NCI-H526 (cell line): ENCODE data around the gene SYNDIG1.

ENCODE experiments used
- DNase-seq, 2 experiments: peaks; one replicate each; lab custom pipeline; 2025; lab: John Stamatoyannopoulos, UW

Gene SYNDIG1

GRCh38 chr20:24634855-24635254 is 165.4 kb downstream of the SYNDIG1 start:
- peak; percentile 47 to 65 for DNase-seq

GRCh38 chr20:24636626-24637025 is 167.2 kb downstream of the SYNDIG1 start:
- DNase-seq: no peak

GRCh38 chr20:24637087-24637486 is 167.7 kb downstream of the SYNDIG1 start:
- DNase-seq: no peak

- no peak for DNase-seq
Observed at GRCh38 chr20:24637941-24638340, 168.5 kb downstream of the SYNDIG1 start.

- DNase-seq: no peak
Observed at GRCh38 chr20:24638591-24639548, 169.4 kb downstream of the SYNDIG1 start.

- no peak for DNase-seq
Observed at GRCh38 chr20:24640276-24640675, 170.8 kb downstream of the SYNDIG1 start.

- DNase-seq: no peak
Observed at GRCh38 chr20:24640686-24641085, 171.3 kb downstream of the SYNDIG1 start.

- peak; percentile 53 to 75 for DNase-seq
Observed at GRCh38 chr20:24643731-24644626, 174.6 kb downstream of the SYNDIG1 start.

GRCh38 chr20:24646321-24646720 is 176.9 kb downstream of the SYNDIG1 start:
- no peak for DNase-seq

- no peak for DNase-seq
Observed at GRCh38 chr20:24647713-24648112, 178.3 kb downstream of the SYNDIG1 start.

- DNase-seq: peak in 1 of 2 experiments; percentile 57
Observed at GRCh38 chr20:24648481-24648880, 179.1 kb downstream of the SYNDIG1 start.

- peak in 1 of 2 experiments; percentile 57 for DNase-seq
Observed at GRCh38 chr20:24648919-24649318, 179.5 kb downstream of the SYNDIG1 start.

- DNase-seq: peak; percentile 89 to 91
Observed at GRCh38 chr20:24649787-24650490, 180.5 kb downstream of the SYNDIG1 start.

GRCh38 chr20:24651171-24651975 is 181.9 kb downstream of the SYNDIG1 start:
- DNase-seq: no peak

GRCh38 chr20:24651976-24652345 is 182.5 kb downstream of the SYNDIG1 start:
- DNase-seq: no peak

- DNase-seq: no peak
Observed at GRCh38 chr20:24653306-24653705, 183.9 kb downstream of the SYNDIG1 start.

- DNase-seq: no peak
Observed at GRCh38 chr20:24654425-24654824, 185.0 kb downstream of the SYNDIG1 start.

GRCh38 chr20:24656391-24656790 is 187.0 kb downstream of the SYNDIG1 start:
- no peak for DNase-seq

- no peak for DNase-seq
Observed at GRCh38 chr20:24657196-24657595, 187.8 kb downstream of the SYNDIG1 start.

- DNase-seq: no peak
Observed at GRCh38 chr20:24657878-24658620, 188.6 kb downstream of the SYNDIG1 start.
